CMK (cell line): Measurements from ENCODE around the gene MTMR12.

Source experiments
- DNase-seq: peaks from one replicate; pipeline ENCODE4 v3.0.0-alpha.2; 2010; ENCODE audit warnings: low read depth

MTMR12 gene, protein sequence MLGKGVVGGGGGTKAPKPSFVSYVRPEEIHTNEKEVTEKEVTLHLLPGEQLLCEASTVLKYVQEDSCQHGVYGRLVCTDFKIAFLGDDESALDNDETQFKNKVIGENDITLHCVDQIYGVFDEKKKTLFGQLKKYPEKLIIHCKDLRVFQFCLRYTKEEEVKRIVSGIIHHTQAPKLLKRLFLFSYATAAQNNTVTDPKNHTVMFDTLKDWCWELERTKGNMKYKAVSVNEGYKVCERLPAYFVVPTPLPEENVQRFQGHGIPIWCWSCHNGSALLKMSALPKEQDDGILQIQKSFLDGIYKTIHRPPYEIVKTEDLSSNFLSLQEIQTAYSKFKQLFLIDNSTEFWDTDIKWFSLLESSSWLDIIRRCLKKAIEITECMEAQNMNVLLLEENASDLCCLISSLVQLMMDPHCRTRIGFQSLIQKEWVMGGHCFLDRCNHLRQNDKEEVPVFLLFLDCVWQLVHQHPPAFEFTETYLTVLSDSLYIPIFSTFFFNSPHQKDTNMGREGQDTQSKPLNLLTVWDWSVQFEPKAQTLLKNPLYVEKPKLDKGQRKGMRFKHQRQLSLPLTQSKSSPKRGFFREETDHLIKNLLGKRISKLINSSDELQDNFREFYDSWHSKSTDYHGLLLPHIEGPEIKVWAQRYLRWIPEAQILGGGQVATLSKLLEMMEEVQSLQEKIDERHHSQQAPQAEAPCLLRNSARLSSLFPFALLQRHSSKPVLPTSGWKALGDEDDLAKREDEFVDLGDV

DNA sequence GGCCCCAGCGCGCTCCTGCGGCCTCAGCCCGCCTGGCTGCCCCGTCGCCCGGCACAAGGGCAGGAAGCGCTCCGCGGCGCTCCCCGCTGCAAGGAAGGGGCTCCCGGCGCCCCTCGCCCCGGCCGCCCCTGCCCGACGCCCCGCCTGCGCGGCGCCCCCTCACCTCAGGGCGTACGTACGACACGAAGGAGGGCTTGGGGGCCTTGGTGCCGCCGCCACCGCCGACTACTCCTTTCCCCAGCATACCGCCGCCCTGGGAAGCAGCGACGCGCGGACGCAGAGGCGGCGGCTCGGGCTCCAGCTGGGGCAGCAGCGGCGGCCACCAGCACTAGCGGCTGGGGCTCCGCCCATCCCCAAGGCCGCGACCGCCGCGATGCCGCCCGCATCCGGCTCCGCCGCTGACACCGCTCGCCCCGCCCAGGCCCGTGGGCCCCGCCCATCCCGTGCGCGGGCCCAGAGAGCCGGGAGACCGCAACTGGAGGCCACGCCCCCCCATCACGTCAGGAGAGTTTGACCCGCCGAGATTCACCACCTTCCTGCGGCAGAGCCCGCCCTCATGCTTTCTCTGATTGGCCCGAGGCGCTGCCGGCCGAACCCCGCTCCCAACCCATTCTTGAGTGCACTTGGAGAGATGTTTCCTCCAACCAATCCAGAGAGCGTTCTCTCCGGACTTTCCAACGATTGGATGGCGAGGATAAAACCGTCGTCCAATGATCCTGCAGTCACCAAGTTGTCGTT is at the start of gene MTMR12:
TSS of gene MTMR12 (minus strand) at position 345 of the 738 bp plus-strand sequence. CDS start at position 244, 101 bp downstream.
- peak; percentile 98 for DNase-seq

DNA sequence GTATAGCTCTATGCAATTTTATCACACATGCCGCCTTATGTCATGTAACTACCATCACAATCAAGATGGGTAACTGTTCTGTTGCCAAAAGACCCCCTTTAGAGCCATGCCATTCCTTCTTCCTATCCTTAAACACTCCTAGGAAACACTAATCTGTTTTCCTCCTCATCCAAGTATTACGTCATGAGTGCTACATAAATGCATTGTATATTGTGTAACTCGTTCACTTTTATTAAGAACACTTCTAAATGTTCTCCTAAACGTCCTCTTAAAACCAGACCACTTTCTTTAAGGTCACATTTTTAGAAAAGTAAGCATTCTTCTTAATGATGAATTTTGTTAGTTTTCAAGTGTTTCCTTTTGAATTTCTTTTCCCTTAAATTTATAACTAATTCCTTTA is 49.8 kb upstream of the MTMR12 start:
- no peak for DNase-seq

DNA sequence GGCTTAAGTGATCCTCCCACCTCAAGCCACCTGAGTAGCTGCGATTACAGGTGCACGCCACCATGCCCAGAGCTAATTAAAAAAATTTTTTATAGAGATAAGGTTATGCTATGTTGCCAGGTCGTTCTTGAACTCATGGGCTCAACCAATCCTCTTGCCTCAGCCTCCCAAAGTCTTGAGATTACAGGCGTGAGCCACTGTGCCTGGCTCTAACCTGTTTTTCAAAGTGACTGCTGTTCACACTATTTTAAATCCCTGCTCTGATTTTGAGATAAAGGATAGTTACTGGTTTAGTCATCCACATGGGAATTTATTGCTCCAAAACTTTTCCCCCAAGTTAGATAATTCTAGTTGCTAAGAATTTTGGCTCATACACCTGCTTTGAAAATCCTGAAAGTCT is 48.2 kb upstream of the MTMR12 start:
- DNase-seq: no peak

DNA sequence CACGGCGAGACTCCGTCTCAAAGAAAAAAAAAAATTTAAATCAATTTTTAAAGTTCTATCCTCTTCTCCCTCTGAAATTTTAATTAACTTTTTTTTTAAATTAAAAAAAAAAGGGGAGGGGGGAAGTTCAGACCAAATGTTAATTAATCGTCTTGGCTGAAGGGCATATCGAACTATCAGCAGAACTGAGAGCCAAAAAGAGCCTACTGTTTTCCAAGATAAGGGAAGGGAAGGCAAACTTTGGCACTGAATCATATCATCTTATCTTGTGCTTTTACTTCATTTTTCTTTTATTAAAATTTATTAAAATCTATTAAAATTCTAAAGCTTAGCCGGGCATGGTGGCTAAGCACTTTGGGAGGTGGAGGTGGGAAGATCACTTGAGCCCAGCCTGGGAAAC is 45.9 kb upstream of the MTMR12 start:
- no peak for DNase-seq

DNA sequence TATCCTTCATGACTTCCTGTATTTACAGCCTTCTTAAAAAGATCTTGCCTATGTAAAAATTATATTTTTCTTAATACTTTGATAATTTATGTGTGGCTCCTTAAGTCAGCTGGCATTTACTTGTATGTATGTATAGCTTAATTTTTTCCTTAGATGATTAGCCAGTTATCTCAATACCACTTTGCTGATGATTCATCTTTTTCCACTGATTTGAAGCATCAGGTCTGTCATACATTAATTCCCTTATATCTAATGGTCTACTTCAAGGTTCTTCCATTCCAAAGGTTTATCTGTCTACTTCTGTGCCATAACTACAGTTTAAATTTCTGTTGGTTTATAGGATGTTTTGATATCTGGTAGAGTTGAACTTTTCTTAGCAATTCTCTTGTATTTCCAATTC is 44.9 kb upstream of the MTMR12 start:
- DNase-seq: no peak

DNA sequence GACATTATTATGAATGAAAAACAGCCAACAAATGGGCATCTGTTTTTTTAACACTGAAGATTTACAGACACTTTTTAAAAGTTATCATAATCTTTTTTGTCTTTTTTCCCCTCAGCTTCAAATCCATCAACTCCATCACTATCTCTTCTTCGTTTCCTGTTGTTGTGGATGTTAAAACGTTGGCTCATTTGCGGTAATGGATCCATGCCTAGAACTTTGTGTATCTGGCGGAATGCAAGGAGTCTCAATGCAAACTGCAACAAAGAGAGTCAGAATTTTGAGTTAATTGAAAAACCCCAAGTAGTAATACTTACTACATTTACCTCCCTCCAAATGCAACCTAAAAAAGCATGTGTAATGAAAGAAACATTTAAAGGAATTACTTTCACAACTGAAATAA is 42.9 kb upstream of the MTMR12 start:
- DNase-seq: no peak

DNA sequence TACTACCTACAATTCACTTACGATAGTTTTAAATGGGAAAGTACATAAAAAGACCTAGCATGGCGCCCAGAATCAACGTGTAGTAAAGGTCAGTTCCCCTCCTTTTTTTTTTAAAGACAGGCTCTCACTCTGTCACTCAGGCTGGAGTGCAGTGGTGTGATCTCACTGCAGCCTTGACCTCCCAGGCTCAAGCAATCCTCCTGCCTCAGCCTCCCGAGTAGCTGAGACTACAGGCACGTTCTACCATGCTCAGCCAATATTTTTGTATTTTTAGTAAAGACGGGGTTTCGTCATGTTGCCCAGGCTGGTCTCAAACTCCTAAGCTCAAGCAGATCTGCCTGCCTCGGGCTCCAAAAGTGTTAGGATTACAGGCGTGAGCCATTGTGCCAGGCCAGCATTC is 40.7 kb upstream of the MTMR12 start:
- DNase-seq: no peak

DNA sequence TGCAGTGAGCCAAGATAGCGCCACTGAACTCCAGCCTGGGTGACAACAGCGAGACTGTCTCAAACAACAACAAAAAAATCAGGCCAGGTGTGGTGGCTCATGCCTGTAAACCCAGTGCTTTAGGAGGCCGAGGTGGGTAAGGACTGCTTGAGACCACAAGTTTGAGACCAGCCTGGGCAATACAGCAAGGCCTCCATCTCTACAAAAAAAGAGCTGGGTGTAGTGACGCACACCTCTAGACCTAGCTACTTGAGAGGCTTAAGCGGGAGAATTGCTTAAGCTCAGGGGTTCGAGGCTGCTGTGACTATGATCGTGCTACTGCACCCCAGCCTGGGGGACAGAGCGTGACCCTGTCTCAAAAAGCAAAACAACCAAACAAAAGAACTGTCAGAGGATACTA is 39.9 kb upstream of the MTMR12 start:
- DNase-seq: no peak

DNA sequence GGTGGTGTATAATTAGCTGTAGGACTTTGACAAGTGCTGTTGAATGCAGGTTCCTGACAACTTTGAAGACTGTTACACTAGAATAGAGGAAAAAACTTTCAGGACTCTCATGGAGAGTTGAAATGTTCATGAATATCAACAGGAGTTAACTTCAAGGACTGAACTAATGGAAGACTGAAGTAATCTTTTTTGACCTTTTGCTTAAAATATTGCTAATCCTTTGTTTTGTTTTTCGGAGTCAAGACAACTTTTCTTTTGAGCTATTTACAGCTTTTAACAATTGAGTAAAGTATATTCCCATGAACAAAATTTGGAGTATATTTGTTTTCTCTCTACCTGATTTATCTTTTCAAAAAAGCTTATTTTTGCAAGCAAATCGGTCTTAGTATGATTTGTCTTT is 34.1 kb upstream of the MTMR12 start:
- no peak for DNase-seq

DNA sequence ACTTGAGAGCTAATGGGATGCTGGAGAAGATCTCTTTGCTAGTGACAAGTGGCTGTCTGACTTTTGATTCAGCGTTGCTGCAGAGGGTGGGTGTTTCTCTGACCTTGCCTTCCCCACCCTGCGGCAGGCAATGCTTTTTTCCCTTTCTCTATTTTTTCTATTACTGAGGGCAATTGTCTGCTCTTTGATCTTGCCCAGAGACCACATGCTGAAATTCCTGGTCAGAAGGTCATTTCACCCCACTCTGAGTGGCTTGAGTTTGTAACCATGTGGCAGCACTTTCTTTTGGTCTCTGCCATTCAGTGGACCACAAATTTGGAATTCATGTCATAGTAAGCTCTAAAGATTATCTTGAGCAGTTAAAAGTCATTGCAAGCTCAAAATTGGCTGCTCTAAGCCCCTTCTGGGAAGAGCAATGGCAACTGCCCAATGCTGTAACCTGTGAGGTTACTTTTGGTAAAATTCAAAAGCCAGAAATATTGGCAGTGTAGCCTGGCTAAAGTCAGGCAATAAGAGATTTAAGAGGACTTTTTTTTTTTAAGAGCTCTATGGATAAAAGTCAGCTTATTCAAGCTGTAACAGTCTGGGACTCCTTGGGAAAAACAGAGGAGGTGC is 30.4 kb upstream of the MTMR12 start:
- DNase-seq: no peak

DNA sequence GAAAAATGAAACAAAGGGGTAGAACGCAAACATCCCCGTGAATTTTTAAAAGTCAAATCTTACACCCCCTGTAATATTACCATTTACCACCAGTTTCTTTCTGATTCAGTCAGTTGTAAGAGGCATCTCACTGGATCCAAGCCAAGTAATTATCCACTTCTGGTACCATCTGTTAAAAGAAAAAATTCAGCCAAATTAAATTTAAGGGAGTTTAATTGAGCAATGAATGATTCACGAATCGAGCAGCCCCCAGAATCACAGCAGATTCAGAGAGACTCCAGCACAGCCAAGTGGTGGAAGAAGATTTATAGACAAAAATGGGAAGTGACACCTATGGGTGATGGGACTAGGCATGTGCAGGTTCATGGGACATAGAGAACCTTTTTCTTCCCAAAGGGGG is 29.9 kb upstream of the MTMR12 start:
- no peak for DNase-seq

DNA sequence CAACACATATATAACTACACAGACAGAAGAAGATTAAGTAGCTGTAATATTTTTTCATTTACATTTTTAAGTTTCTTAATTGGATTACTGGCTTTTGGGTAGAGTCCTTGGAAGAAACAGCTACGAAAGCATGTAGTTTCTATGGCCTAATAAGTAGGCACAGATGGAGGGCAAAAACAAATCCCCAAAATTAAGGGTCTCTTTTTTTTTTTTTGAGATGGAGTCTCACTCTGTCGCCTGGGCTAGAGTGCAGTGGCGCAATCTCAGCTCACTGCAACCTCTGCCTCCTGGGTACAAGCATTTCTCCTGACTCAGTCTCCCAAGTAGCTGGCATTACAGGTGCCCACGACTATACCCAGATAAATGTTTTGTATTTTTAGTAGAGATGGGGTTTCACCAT is 27.1 kb upstream of the MTMR12 start:
- DNase-seq: no peak

DNA sequence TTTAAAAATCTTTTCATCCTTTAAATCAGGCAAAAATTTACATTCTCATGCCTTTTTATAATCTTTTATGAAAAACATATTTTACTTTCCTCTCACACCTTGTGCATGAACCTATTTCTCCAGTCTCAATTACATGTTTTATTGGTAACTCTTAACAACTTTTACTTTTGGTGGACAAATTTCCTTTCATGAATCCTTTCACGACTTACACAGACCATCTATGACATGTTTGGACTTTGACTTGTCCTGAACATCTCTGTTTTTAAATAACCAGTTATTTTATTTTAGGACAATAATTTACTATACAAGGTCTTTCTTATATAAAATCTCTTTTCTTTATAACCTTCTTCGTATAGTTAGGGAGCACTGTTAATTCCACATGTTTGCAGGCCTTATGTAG is 26.5 kb upstream of the MTMR12 start:
- peak; percentile 29 for DNase-seq

DNA sequence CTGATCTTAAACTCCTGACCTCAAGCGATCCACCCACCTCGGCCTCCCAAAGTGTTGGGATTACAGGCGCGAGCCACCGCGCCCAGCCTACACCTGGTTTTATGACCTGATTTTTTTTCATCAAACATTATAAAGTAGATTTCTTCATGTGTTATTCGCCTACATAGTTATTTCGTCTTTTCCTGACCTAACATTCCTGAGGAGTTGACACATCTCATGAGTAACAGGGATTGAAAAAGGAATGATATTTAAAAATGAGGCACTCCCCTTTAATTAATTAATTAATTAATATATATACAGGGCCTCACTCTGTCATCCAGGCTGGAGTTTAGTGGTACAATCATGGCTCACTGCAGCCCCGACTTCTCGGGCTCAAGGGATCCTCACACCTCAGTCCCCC is 20.2 kb upstream of the MTMR12 start:
- DNase-seq: no peak

DNA sequence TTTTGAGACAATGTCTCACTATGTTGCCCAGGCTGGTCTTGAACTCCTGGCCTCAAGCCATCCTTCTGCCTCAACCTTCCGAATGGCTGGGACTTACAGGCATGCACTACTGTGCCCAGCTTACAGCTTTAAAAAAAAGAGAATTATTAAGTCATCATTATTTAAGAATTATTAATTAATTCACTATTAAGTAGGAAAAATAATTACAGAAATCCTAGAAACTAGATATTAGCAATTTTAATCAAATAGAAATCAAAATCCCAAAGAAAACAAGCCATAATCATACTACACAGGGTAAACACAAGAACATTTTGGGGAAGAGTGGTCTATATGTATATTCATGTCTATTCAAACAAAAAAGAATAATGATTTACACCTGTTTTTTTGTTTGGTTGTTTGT is 19.6 kb upstream of the MTMR12 start:
- DNase-seq: no peak

DNA sequence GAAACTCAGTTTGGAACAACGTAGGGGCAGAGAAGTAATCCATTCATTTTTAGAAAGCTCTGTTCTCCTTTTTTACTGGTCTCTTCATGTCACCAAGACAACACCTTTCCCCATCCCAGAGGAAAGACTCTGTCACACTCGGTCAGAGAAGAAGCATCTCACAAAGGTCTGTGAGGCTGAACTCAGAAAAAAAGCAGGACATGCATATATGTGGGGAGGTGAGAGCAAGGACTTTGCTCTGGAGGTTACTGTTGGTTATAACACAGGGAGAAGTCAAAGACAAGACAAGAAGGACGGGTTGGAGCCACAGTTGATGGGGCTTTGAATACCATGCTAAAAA is 19.2 kb upstream of the MTMR12 start:
- DNase-seq: no peak

DNA sequence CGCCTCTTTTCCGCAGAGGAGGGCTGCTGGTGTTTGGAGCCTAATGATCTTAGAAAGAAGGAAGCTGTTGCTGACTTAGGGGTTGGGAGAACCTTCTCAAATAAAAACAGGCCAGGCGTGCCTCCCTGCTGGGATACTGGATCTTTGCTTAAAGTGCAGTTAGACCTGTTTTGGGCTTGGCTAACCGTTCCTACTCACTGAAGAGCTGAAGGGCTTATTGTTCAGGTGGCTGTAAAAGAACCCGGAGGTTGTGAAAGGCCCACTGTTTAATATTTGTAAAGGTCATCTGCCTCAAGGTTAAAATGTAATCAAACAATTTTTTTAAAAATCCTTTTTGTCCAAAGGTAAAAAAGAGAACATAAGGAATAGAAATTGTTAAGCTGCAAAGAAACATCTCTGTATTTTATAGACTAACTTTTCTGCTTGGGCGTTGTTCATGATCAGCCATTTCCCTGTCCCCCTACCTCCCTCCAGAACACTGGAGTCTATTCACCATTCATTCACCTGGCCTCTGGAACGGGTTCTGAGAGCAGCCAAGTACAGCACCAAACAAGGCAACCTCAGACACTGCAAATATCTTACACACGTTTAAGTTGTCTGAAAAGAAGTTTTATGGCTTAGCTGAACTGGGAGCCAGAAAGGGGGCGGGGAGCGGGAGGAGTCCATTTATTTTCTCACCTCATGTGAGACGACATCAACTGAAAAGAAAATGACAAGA is 18.6 kb upstream of the MTMR12 start:
- no peak for DNase-seq

DNA sequence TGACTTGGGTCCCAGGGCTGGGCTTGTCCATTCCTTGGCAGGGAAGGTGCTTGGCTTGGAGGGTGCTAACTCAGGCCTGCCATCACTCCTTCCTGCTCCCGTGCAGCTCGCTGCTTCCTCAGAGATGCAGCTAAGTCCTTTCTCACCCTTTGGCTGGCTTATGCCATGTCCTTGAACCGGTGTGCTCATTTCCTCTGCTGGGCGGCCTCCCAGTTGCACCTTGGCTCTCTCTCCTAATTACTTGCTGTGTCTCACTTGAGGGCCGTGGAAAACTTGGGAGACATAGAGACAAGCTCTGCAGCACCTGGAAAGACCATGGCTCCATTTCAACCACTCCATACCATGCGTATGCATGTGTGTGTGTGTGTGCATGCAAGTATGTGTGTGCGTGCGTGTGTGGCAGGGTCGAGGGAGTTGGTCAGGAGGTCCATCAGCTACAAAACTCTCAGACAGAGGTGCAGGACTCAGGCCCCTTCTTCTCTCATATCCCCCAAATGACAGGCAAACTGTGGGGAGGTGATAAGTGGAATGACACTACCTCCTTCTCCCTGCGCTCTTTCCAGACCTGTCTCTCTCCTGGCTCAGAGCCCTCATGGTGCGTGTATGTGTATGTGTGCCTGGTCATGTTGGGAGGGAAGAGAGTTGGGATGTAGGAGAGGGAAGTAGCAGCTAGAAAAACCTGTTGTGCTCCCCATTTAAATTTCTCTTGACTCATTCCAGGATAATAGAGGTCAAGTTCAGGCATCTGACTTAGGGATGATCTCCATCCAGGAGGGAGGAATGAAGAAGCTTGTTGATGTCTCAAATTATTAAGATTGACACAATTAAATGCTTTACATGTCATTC is 17.6 kb upstream of the MTMR12 start:
- no peak for DNase-seq

DNA sequence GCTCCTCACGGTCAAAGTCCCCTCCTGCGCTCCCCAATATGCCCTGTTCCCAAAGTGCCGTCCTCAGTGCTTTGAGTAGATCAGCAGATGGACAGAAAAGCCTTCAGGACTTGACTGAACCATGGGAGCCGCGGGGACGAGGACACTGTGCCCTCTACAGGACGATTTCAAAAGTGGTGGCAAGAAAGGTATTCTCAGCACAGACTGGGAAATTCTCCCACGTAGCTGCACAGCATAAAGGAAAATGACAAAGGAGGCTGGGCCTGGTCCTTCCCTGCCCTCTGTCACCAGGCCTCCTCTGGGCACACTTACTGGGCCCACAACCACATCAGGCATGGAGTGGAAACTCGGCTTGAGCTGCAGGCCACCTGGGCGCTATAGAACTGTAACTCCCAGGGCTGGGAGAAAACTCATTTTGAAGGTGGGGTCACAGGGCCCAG is 16.7 kb upstream of the MTMR12 start:
- DNase-seq: no peak

DNA sequence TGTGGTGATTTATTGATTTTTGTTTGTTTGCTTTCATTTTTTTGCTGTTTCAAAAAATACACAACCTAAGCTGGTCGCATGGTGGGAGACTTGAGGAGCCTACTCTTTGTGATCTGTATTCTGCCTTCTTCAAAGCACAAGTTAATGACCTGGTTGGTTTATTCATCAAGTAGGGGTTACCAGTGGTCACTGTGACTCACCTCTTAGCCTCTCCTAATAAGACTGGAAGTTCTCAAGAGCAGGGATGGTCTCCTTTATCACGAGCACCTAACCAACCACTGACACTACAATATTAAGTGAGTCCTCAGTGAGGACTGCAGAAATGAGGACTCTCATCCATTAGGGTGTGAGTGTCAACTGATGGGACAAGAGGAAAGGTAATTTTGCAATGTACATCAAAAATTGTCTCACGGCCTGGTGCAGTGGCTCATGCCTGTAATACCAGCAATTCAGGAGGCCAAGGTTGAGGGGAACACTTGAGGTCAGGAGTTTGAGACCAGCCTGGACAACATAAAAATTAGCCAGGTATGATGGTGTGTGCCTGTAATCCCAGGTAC is 13.6 kb upstream of the MTMR12 start:
- no peak for DNase-seq

DNA sequence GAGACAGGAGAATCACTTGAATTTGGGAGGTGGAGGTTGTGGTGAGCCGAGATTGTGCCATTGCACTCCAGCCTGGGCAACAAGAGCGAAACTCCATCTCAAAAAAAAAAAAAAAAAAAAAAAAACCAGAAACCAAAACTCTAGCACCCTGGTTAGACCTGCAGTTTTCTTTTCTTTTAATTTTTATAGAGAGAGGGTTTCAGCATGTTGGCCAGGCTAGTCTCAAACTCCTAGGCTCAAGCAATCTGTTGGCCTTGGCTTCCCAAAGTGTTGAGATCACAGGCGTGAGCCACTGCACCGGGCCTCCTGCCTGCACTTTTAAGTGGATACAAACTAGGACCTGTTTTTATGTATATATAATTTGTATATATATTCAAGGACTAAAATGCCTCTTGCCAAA is 12.9 kb upstream of the MTMR12 start:
- DNase-seq: no peak
